ENCODE measurements around the gene UBE2B.

The UBE2B gene

DNA sequence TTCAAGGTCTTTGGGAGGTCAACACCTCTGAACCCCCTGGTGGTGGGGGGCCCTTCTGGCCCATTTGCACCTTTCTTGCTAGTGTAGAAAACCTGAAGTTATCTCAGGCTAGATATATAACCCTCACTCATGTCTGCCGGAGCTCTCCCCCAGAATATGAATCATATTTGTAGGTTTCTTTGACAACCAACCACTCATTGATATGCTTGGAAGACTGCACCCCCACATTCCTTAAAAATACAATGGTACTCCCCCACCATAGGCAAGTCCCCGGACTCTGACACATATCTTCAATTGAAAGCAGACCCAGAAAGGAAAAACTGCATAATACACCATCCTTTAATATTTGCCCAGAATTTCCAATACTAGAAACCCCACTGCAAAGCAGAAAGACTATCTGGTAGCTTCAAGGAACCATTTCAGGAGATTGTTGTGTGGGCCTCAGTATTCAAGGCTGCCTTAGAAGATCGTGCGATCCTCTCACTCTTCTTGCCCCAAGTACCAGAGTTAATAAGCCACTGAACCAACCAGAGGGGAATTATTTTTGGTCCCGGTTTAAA is 978 bp upstream of the UBE2B start:
- TF ChIP-seq, protein P1, sequence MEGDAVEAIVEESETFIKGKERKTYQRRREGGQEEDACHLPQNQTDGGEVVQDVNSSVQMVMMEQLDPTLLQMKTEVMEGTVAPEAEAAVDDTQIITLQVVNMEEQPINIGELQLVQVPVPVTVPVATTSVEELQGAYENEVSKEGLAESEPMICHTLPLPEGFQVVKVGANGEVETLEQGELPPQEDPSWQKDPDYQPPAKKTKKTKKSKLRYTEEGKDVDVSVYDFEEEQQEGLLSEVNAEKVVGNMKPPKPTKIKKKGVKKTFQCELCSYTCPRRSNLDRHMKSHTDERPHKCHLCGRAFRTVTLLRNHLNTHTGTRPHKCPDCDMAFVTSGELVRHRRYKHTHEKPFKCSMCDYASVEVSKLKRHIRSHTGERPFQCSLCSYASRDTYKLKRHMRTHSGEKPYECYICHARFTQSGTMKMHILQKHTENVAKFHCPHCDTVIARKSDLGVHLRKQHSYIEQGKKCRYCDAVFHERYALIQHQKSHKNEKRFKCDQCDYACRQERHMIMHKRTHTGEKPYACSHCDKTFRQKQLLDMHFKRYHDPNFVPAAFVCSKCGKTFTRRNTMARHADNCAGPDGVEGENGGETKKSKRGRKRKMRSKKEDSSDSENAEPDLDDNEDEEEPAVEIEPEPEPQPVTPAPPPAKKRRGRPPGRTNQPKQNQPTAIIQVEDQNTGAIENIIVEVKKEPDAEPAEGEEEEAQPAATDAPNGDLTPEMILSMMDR (IDR thresholded peaks at IDR 0.05) = no peak

DNA sequence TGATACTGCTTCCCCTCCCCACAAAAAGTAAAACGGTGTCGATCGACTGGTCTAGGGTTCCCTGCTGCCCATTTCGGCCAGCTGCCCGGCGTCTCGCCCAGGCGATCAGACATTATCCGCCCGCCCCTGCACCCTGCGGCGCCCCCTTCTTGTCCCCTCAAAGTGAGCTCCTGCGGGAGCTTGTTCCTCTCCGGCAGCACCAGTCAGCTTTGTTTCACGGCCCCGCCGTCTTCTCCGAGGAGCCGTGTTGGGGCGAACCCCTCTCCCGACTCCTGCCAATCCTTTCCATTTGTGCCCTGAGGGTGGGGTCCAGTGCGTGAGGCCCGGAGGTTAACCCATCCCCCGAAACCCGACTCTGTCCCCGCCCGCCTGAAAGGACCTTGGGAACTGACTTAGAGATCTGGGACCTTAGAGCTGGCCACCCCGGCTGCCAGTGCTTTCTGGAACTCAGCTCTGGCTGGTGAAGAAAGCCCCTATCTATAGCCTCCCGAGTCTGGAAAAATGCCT is 518 bp downstream of the UBE2B start:
- TF ChIP-seq, protein P1 (IDR thresholded peaks at IDR 0.05) = no peak

- TF ChIP-seq, protein P1 (IDR thresholded peaks at IDR 0.05) = no peak
Measured at GRCh38 chr5:134374232-134374631, 2.9 kb downstream of the UBE2B start.

- TF ChIP-seq, protein P1 (IDR thresholded peaks at IDR 0.05) = no peak
Measured at GRCh38 chr5:134380346-134380745, 9.0 kb downstream of the UBE2B start.

DNA sequence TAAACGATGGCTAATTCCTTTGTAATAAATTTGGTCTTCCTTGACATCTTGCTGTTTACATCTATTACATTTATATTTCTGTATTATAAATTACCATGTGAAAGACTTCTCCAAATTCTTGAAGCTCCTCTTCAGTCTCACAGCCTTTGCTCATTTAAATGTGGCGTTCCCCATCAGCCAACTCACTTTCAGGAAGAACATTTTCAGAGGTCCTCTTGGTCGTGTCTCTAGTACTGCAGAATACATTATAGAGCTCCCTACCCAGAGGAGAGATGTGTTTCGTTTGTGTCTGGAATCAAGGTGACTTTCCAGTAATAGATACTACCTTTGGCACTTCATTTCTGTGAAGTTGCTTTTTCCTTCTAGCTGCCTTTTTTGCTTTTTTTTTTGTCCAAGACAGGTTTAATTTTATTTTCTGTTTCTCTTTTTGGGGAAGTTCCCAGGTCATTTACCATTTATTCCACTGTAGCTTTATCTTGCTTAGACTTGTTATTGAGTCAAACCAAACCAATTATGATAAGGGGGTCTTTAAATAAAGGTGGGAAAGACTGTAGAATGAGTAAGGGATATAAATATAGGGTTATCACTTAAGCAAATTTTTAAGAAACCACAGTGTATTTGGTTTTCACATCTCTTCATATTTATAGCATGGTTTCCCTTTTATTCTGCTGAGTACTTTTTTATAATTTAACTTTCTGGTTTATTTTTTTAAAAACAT is 12.8 kb downstream of the UBE2B start:
- TF ChIP-seq, protein P1 (IDR thresholded peaks at IDR 0.05) = no peak

GRCh38 chr5:134387443-134387842 is 16.1 kb downstream of the UBE2B start:
- TF ChIP-seq, protein P1 (IDR thresholded peaks at IDR 0.05) = no peak

DNA sequence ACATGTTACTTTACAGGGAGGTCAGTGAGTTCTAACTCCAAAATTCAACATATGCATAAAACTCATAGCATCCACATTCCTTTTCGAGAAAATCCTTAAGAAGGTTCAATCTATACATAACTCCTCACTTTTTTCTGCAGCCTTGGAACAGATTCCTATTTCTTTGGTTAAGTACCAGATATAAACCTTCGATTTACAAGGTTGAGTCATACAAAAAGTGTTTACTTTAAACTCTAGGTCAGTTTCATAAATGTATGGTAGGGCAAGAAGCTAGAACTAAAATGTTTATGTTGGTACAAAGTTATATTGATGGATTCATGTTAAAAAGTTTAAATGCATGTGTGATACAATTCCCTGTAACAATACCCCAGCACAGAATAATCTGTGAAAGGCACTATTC is 20.9 kb downstream of the UBE2B start:
- TF ChIP-seq, protein P1 (IDR thresholded peaks at IDR 0.05) = no peak

All from LNCAP (cell line).